DND-41 (cell line): ENCODE data around the gene PIAS2.

Experiments used
- EZH2 ChIP-seq: IDR thresholded peaks from 3 replicates; pipeline ENCODE4 v1.6.1; 2012; ENCODE audit warnings: borderline replicate concordance, low read depth, mild to moderate bottlenecking, moderate library complexity, low read length, inconsistent platforms; ENCODE audit not compliant: severe bottlenecking
- TF ChIP-seq, protein P1 (sequence below): IDR thresholded peaks from 2 replicates; pipeline ENCODE4 v1.5.1; 2012; ENCODE audit warnings: borderline replicate concordance, low read length, moderate library complexity, mild to moderate bottlenecking; ENCODE audit not compliant: poor library complexity, severe bottlenecking; ENCODE audit errors: extremely low read depth

DNA sequence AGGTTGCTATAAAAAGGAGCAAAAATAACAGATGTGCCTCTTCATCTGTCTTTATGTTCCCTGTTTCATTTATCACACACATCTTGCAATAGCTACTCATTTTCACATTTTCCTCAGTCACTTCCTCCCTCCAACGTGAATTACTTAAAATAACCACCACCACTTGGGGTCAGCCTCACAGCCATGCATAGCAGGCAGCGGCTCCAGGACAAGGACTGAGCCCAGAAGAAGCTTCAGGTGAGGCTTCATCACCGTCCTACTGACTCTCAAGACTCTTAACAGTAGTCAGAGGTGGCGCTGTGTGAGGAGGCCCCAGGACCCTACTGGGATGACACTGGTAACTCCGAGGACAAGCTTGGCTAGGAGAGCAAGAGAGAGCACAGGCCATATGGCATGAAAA lies 144.9 kb downstream of the PIAS2 start:
- TF ChIP-seq, protein P1, sequence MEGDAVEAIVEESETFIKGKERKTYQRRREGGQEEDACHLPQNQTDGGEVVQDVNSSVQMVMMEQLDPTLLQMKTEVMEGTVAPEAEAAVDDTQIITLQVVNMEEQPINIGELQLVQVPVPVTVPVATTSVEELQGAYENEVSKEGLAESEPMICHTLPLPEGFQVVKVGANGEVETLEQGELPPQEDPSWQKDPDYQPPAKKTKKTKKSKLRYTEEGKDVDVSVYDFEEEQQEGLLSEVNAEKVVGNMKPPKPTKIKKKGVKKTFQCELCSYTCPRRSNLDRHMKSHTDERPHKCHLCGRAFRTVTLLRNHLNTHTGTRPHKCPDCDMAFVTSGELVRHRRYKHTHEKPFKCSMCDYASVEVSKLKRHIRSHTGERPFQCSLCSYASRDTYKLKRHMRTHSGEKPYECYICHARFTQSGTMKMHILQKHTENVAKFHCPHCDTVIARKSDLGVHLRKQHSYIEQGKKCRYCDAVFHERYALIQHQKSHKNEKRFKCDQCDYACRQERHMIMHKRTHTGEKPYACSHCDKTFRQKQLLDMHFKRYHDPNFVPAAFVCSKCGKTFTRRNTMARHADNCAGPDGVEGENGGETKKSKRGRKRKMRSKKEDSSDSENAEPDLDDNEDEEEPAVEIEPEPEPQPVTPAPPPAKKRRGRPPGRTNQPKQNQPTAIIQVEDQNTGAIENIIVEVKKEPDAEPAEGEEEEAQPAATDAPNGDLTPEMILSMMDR = no peak
- no peak for TF ChIP-seq EZH2
